Adrenal gland (tissue), 12 donors: ENCODE data around the gene OR10A4. TPM values are rescaled to one million over a fixed set of nuclear protein-coding genes. Genes with fewer than 3 reads are reported as not detected.

Source experiments
- polyA plus RNA-seq, 3 donors: library from polyadenylated mRNA; stranded (reverse); fragments of 200-250 nt in 2 of 3; fragments of 350-450 nt in 1 of 3; fragmentation: Illumina TruSeq in 1 of 3; extraction: RNeasy Lipid Tissue Mini Kit (QIAGEN cat#74804) in 1 of 3; gene quantifications; one replicate each; pipeline ENCODE4 v1.2.3, GENCODE V29; 2013 to 2014
- total RNA-seq, 9 donors: library from RNA; depleted of rRNA in 4 of 9; stranded (reverse); fragments of >200 nt in 4 of 9; fragments of 120-200 nt in 1 of 9; fragmentation: NEBNext Ultra II Directional in 1 of 9; extraction: Animal tissue kit (Norgen Biotek cat#: 25700) in 1 of 9; gene quantifications; one replicate each; pipeline versions ENCODE4 v1.1.0 to v1.2.4, GENCODE V29; 2013 to 2023
- donor health status: healthy with polysubstance abuse.
- donor health status: Bipolar disorder and iron deficiency.
- donor health status: DM: yes; HTN: yes; CAD: no.
- donor health status: DM: no; HTN: no; CAD: no.
- donor health status: DM: no; HTN: no; CAD: no.
- donor health status: DM: yes; HTN: yes; CAD: no.

Gene OR10A4
- total and polyA plus RNA-seq, 12 donors: not detected

Other genes starting within 250 kb of the OR10A4 start
- 10 to 100 TPM in 6 of 9 donors, 1 to 10 TPM in 3; 4.3 to 15.3 (median 11.5) TPM for gene DCHS1, start 220.8 kb upstream of the OR10A4 start, total RNA-seq
- gene DCHS1, start 220.8 kb upstream of the OR10A4 start, polyA plus RNA-seq: 10 to 100 TPM in 1 of 3 donors, 1 to 10 TPM in 2; 1.3 to 12.1 (median 5.0) TPM
- gene MRPL17, start 193.3 kb upstream of the OR10A4 start, total RNA-seq: 100 to 1,000 TPM in 3 of 9 donors, 10 to 100 TPM in 6; 51.2 to 532 (median 79.8) TPM
- 100 to 1,000 TPM in 1 of 3 donors, 10 to 100 TPM in 2; 77.8 to 141 (median 97.9) TPM for gene MRPL17, start 193.3 kb upstream of the OR10A4 start, polyA plus RNA-seq
- gene OR2AG2, start 104.6 kb upstream of the OR10A4 start, total RNA-seq: under 1 TPM in 4 of 9 donors, not detected in 5; 0.14 to 0.64 (median 0.26) TPM
- under 1 TPM in 1 of 3 donors, not detected in 2; 0.27 TPM for gene OR2AG2, start 104.6 kb upstream of the OR10A4 start, polyA plus RNA-seq
- gene OR2AG1, start 93.6 kb upstream of the OR10A4 start, total RNA-seq: not detected
- not detected for gene OR2AG1, start 93.6 kb upstream of the OR10A4 start, polyA plus RNA-seq
- gene OR6A2, start 76.9 kb upstream of the OR10A4 start, total RNA-seq: under 1 TPM in 5 of 9 donors, not detected in 4; 0.07 to 0.39 (median 0.13) TPM
- not detected for gene OR6A2, start 76.9 kb upstream of the OR10A4 start, polyA plus RNA-seq
- gene OR10A5, start 30.9 kb upstream of the OR10A4 start, total RNA-seq: not detected
- not detected for gene OR10A5, start 30.9 kb upstream of the OR10A4 start, polyA plus RNA-seq
- gene OR10A2, start 13.6 kb upstream of the OR10A4 start, total RNA-seq: not detected
- not detected for gene OR10A2, start 13.6 kb upstream of the OR10A4 start, polyA plus RNA-seq
- under 1 TPM in 3 of 9 donors, not detected in 6; 0.11 to 0.34 (median 0.28) TPM for gene OR2D2, start 15.9 kb downstream of the OR10A4 start, total RNA-seq
- gene OR2D2, start 15.9 kb downstream of the OR10A4 start, polyA plus RNA-seq: not detected
- not detected for gene OR2D3, start 44.4 kb downstream of the OR10A4 start, total RNA-seq
- not detected for gene OR2D3, start 44.4 kb downstream of the OR10A4 start, polyA plus RNA-seq
- 1 to 10 TPM in 6 of 9 donors, under 1 TPM in 3; 0.51 to 2.6 (median 1.8) TPM for gene ZNF215, start 49.8 kb downstream of the OR10A4 start, total RNA-seq
- 1 to 10 TPM in 1 of 3 donors, under 1 TPM in 2; 0.34 to 2.6 (median 0.64) TPM for gene ZNF215, start 49.8 kb downstream of the OR10A4 start, polyA plus RNA-seq
- gene ZNF214, start 143.7 kb downstream of the OR10A4 start, total RNA-seq: 10 to 100 TPM in 1 of 9 donors, 1 to 10 TPM in 7, under 1 TPM in 1; 0.96 to 14.2 (median 1.8) TPM
- gene ZNF214, start 143.7 kb downstream of the OR10A4 start, polyA plus RNA-seq: 1 to 10 TPM in 1 of 3 donors, under 1 TPM in 2; 0.48 to 2.3 (median 0.71) TPM
- gene NLRP14, start 143.9 kb downstream of the OR10A4 start, total RNA-seq: under 1 TPM in 3 of 9 donors, not detected in 6; 0.11 TPM
- under 1 TPM in 1 of 3 donors, not detected in 2; 0.05 TPM for gene NLRP14, start 143.9 kb downstream of the OR10A4 start, polyA plus RNA-seq
- under 1 TPM in 1 of 9 donors, not detected in 8; 0.06 TPM for gene RBMXL2, start 212.4 kb downstream of the OR10A4 start, total RNA-seq
- under 1 TPM in 1 of 3 donors, not detected in 2; 0.03 TPM for gene RBMXL2, start 212.4 kb downstream of the OR10A4 start, polyA plus RNA-seq